Right atrium auricular region (tissue), 2 donors: ENCODE results near the gene SH3YL1. TPM values are rescaled to one million over a fixed set of nuclear protein-coding genes. Genes with fewer than 3 reads are reported as not detected.

Experiments
- DNase-seq: peaks from one replicate; pipeline ENCODE4 v3.0.0-alpha.2; 2019; ENCODE audit warnings: low spot score
- H3K27ac ChIP-seq, 2 donors: fragments of 200-600 bp; sonication (generic); 1 replicate in 1 of 2; 2 replicates in 1 of 2; pipeline ENCODE4 v1.5.1; 2016 to 2019
- H3K27me3 ChIP-seq, 2 donors: fragments of 200-600 bp; sonication (generic); one replicate each; pipeline versions ENCODE4 v1.5.1 to v1.6.0; 2017 to 2019
- H3K36me3 ChIP-seq: fragments of 200-600 bp; sonication (generic); one replicate; pipeline ENCODE4 v1.5.1; 2016
- H3K4me1 ChIP-seq, 2 donors: fragments of 200-600 bp; sonication (generic); one replicate each; pipeline versions ENCODE4 v1.5.1 to v1.6.0; 2017 to 2019
- H3K4me3 ChIP-seq, 2 donors: fragments of 200-600 bp; sonication (generic); 1 replicate in 1 of 2; 2 replicates in 1 of 2; pipeline ENCODE4 v1.5.1; 2017 to 2019; ENCODE audit warnings: mild to moderate bottlenecking in 1 of 2, moderate library complexity in 1 of 2
- H3K9me3 ChIP-seq, 2 donors: fragments of 200-600 bp; sonication (generic); one replicate each; pipeline ENCODE4 v1.5.1; 2019
- CTCF ChIP-seq, 2 donors: fragments of 200-600 bp; sonication (generic); IDR thresholded peaks; one replicate each; pipeline ENCODE4 v1.5.1; 2019; ENCODE audit warnings: antibody characterized with exemption in 2 of 2
- total RNA-seq, 2 donors: library from RNA; depleted of rRNA; stranded (reverse); fragments of >200 nt; gene quantifications; one replicate each; pipeline ENCODE4 v1.1.0, GENCODE V29; 2016

SH3YL1 gene
- total RNA-seq, 2 donors from 2014 or later: 7.8 to 11.3 TPM

GRCh38 chr2:264493-265468, 949 bp upstream of the SH3YL1 start, which contains the start of gene ACP1:
TSS of gene ACP1 (plus strand) at chr2:264947. CDS start at chr2:264965, 18 bp downstream.
- H3K27ac ChIP-seq: peak within 1 kb of the TSS; percentile 65 to 84
- no peaks in the 10 kb centered on the region for H3K27me3 ChIP-seq
- H3K4me1 ChIP-seq: peaks cover 0 to 34% of the 10 kb centered on the region in 2 donors
- peak in 1 of 2 donors; percentile 21 for TF ChIP-seq CTCF (IDR thresholded peaks at IDR 0.05)
- no peaks in the 10 kb centered on the region for H3K9me3 ChIP-seq
- no peaks in the 10 kb centered on the region for H3K36me3 ChIP-seq
- H3K4me3 ChIP-seq: peak within 1 kb of the TSS; percentile 61 to 87
- peak; percentile 90 for DNase-seq

DNA sequence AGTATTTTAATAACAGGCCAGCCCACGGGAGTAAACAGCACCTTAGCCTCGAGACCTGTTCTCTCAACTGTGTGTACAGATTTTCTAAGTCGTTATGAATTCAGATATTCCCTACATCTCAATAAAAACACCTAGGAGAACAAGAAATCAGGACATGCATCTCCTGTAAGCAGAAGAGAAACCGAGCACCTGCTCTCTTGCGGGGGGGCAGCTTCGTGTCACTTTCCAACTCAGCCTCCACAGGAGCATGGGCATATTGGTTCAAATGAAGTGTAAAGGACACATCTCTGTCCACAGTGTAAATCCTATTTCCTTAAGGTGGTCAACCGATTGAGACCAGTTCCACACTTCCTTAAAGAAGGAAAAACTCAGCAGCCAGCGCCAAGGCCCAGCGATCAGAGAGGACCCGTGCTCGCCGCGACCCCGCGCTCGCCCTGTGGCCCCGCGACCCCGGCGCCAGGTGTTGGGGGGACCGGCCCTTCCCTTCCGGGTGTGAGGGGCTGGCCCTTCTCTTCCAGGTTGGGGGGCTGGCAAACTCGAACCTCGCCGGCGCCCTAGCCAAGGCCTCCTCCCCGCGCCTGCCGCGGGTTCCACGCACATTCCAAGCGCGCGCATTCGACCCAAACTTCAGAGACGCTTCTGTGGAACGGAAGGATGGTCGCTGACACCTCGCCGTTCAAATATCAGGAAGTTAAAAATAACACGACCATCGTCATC, 652 bp downstream of the SH3YL1 start:
- Histone ChIP-seq H3K9me3 (peaks cover 0 to 2% of the 10 kb centered on the region in 2 donors), H3K4me1 (peaks cover 0 to 32% of the 10 kb centered on the region in 2 donors), H3K4me3 (peak overlapping the region; percentile 61 to 87), H3K36me3 (no peaks in the 10 kb centered on the region), H3K27ac (peak overlapping the region in 1 of 2 donors; percentile 65), H3K27me3 (no peaks in the 10 kb centered on the region)
- no peak for DNase-seq
- TF ChIP-seq CTCF (IDR thresholded peaks at IDR 0.05): no peak

DNA sequence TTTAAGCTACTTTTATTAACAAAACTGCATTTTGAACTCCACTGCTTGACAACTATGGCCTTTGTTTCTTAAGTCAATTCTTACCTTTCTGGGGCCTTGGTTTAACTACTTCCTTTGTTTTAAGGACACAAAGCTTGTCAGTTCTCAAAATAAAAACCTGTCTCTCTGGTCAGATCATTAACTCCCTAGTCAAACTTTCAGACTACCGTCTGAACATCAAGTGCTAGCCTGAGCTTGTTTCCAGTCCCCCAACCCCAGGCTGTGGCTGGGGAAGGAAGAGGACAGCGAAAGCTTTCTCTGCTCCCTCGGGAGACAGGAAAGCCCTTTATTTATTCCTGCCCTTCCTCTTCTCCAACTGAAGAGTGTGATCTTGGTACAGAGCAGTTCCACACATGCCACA, 1.7 kb downstream of the SH3YL1 start:
- TF ChIP-seq CTCF (IDR thresholded peaks at IDR 0.05): no peak
- no peaks in the 10 kb centered on the region for H3K36me3 ChIP-seq
- H3K27ac ChIP-seq: no peak overlapping the region
- peaks cover 0 to 9% of the 10 kb centered on the region in 2 donors for H3K9me3 ChIP-seq
- H3K27me3 ChIP-seq: no peaks in the 10 kb centered on the region
- no peak overlapping the region for H3K4me3 ChIP-seq
- peaks cover 0 to 32% of the 10 kb centered on the region in 2 donors for H3K4me1 ChIP-seq
- DNase-seq: no peak

- H3K4me1 ChIP-seq: peaks cover 0 to 17% of the 10 kb centered on the region in 2 donors
- DNase-seq: no peak
- no peak overlapping the region for H3K4me3 ChIP-seq
- no peaks in the 10 kb centered on the region for H3K27me3 ChIP-seq
- no peak for TF ChIP-seq CTCF (IDR thresholded peaks at IDR 0.05)
- H3K27ac ChIP-seq: no peak overlapping the region
- no peaks in the 10 kb centered on the region for H3K36me3 ChIP-seq
- peaks cover 0 to 9% of the 10 kb centered on the region in 2 donors for H3K9me3 ChIP-seq
Measured at GRCh38 chr2:260507-261161, 3.2 kb downstream of the SH3YL1 start.

GRCh38 chr2:259789-260331, 4.0 kb downstream of the SH3YL1 start:
- no peak for TF ChIP-seq CTCF (IDR thresholded peaks at IDR 0.05)
- H3K27me3 ChIP-seq: no peaks in the 10 kb centered on the region
- no peaks in the 10 kb centered on the region for H3K36me3 ChIP-seq
- DNase-seq: no peak
- H3K9me3 ChIP-seq: peaks cover 0 to 9% of the 10 kb centered on the region in 2 donors
- H3K4me1 ChIP-seq: peaks cover 0 to 12% of the 10 kb centered on the region in 2 donors
- no peak overlapping the region for H3K4me3 ChIP-seq
- no peak overlapping the region for H3K27ac ChIP-seq
